PFSK-1 (cell line): ENCODE measurements around the gene OR2J3.

Source experiments
- FOXP2 ChIP-seq: optimal IDR thresholded peaks from 2 replicates; pipeline ENCODE3; 2011; ENCODE audit warnings: borderline replicate concordance, control low read depth, inconsistent platforms; ENCODE audit not compliant: insufficient read depth; ENCODE audit errors: extremely low read length, extremely low read depth
- POLR2AphosphoS5 ChIP-seq: IDR thresholded peaks from 2 replicates; pipeline ENCODE4 v1.6.1; 2012; ENCODE audit warnings: low read depth, mild to moderate bottlenecking, control low read depth, low read length, moderate library complexity
- REST ChIP-seq, 2 experiments: IDR thresholded peaks; 2 replicates each; pipeline versions ENCODE4 v1.6.1 to v1.8.0; 2011 to 2012; ENCODE audit warnings: low read depth in 2 of 2, low read length in 2 of 2, control low read depth in 1 of 2, inconsistent platforms in 1 of 2, mild to moderate bottlenecking in 1 of 2, moderate library complexity in 1 of 2; ENCODE audit not compliant: insufficient read depth in 1 of 2
- SIN3A ChIP-seq: IDR thresholded peaks from 2 replicates; pipeline ENCODE4 v1.6.1; 2012; ENCODE audit warnings: mild to moderate bottlenecking, low read length, moderate library complexity, borderline replicate concordance; ENCODE audit not compliant: insufficient read depth
- TAF1 ChIP-seq: IDR thresholded peaks from 2 replicates; pipeline ENCODE4 v1.6.1; 2012; ENCODE audit warnings: low read length, control low read depth, borderline replicate concordance; ENCODE audit not compliant: insufficient read depth

OR2J3 gene

GRCh38 chr6:29129326-29130012 lies 21.6 kb downstream of the OR2J3 start:
- no peak for TF ChIP-seq POLR2AphosphoS5

- no peak for TF ChIP-seq FOXP2
- TF ChIP-seq REST (IDR thresholded peaks at IDR 0.05; ENCODE audit: insufficient read depth in 1 of 2, low read depth in 2 of 2, low read length in 2 of 2) = no peak
- no peak for TF ChIP-seq SIN3A
- TF ChIP-seq TAF1 = no peak
- no peak for TF ChIP-seq POLR2AphosphoS5
These were observed 22.8 kb downstream of the OR2J3 start for GRCh38 chr6:29130644-29131043.

GRCh38 chr6:29131691-29132090 lies 23.8 kb downstream of the OR2J3 start:
- no peak for TF ChIP-seq POLR2AphosphoS5
- no peak for TF ChIP-seq TAF1
- no peak for TF ChIP-seq REST (IDR thresholded peaks at IDR 0.05; ENCODE audit: insufficient read depth in 1 of 2, low read depth in 2 of 2, low read length in 2 of 2)
- TF ChIP-seq FOXP2 = no peak
- TF ChIP-seq SIN3A = no peak

- TF ChIP-seq TAF1 (no peak), FOXP2 (no peak), SIN3A (no peak), POLR2AphosphoS5 (no peak), REST (IDR thresholded peaks at IDR 0.05; ENCODE audit: insufficient read depth in 1 of 2, low read depth in 2 of 2, low read length in 2 of 2) (no peak)
These were observed 29.9 kb downstream of the OR2J3 start for GRCh38 chr6:29137724-29138123.

GRCh38 chr6:29141606-29142005 lies 33.7 kb downstream of the OR2J3 start:
- TF ChIP-seq FOXP2 (no peak), TAF1 (no peak), SIN3A (no peak), POLR2AphosphoS5 (no peak), REST (IDR thresholded peaks at IDR 0.05; ENCODE audit: insufficient read depth in 1 of 2, low read depth in 2 of 2, low read length in 2 of 2) (no peak)
